Measurements from ENCODE around the gene C11orf21. TPM values are rescaled to one million over a fixed set of nuclear protein-coding genes. Genes with fewer than 3 reads are reported as not detected.

Gene C11orf21
- total and polyA plus RNA-seq, 2 of the 8 experiments (the other 6 are each of a cell fraction or from before 2014, with no cell fraction given): not detected

DNA sequence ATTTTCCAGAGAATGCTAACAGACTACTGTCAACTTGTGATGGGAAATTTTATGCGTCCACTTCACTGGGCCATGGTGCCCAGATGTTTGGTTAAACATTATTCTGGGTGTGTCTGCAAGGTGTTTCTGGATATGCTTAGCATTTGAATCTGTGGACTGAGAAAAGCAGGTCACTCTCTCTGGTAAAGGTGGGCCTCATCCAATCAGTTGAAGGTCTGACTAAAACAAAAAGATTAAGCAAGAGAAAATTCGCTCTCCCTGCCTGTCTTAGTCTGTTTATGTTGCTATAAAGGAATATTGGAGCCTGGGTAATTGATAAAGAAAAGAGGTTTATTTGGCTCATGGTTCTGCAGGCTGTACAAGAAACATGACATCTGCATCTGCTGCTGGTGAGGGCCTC is 43.3 kb upstream of the C11orf21 start:
- TF ChIP-seq, protein P1, sequence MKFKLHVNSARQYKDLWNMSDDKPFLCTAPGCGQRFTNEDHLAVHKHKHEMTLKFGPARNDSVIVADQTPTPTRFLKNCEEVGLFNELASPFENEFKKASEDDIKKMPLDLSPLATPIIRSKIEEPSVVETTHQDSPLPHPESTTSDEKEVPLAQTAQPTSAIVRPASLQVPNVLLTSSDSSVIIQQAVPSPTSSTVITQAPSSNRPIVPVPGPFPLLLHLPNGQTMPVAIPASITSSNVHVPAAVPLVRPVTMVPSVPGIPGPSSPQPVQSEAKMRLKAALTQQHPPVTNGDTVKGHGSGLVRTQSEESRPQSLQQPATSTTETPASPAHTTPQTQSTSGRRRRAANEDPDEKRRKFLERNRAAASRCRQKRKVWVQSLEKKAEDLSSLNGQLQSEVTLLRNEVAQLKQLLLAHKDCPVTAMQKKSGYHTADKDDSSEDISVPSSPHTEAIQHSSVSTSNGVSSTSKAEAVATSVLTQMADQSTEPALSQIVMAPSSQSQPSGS (IDR thresholded peaks at IDR 0.05; ENCODE audit: low read length): no peak
- Histone ChIP-seq H3K56ac (replicated peaks; ENCODE audit: insufficient read length, low read depth, low read length) (no peak overlapping the region), H3K27ac (ENCODE audit: low read depth, low read length) (no peak overlapping the region), H3K27me3 (replicated peaks in 1 of 4; ENCODE audit: control insufficient read depth in 3 of 4, extremely low read depth in 1 of 4, insufficient read depth in 3 of 4, low read length in 3 of 4) (no peaks in the 10 kb centered on the region), H2BK5ac (ENCODE audit: low read depth, low read length) (no peak overlapping the region), H3K36me3 (ENCODE audit: control insufficient read depth in 2 of 4, insufficient read depth in 4 of 4, low read length in 3 of 4) (no peaks in the 10 kb centered on the region), H2BK15ac (ENCODE audit: low read length) (no peak overlapping the region), H3K23me2 (ENCODE audit: low read depth, low read length) (no peaks in the 10 kb centered on the region), H3K4me3 (ENCODE audit: extremely low read depth in 1 of 4, insufficient read depth in 2 of 4, low read depth in 3 of 4, low read length in 4 of 4) (no peak overlapping the region), H3K9ac (replicated peaks in 1 of 4; ENCODE audit: extremely low read depth in 1 of 4, low read depth in 3 of 4, low read length in 3 of 4) (no peak overlapping the region), H4K8ac (ENCODE audit: extremely low read depth, insufficient read depth, low read length) (no peak overlapping the region), H3K79me1 (ENCODE audit: low read depth, low read length) (no peaks in the 10 kb centered on the region; the same call in 1 of the 2 replicates), H2AK5ac (ENCODE audit: low read depth, low read length) (no peak overlapping the region), H3K23ac (ENCODE audit: insufficient read length) (no peak overlapping the region), H4K91ac (replicated peaks; ENCODE audit: insufficient read length, low read length) (no peak overlapping the region), H3K4me2 (ENCODE audit: insufficient read depth in 1 of 2, low read depth in 2 of 2, low read length in 2 of 2) (no peak overlapping the region), H3K14ac (ENCODE audit: insufficient read length) (no peak overlapping the region), H3K79me2 (ENCODE audit: control insufficient read depth in 1 of 2, insufficient read depth in 2 of 2, low read length in 2 of 2) (no peaks in the 10 kb centered on the region), H3K4ac (replicated peaks; ENCODE audit: insufficient read length, low read depth, low read length) (no peak overlapping the region), H2BK20ac (ENCODE audit: low read length) (no peak overlapping the region), H2AFZ (ENCODE audit: low read length) (no peak overlapping the region), H3K9me3 (ENCODE audit: insufficient read depth in 2 of 2, low read depth in 1 of 2, low read length in 1 of 2) (peaks cover 13 to 30% of the 10 kb centered on the region in 2 experiments; a peak in 3 of 4 replicates), H3K18ac (ENCODE audit: extremely low read depth, low read length) (no peak overlapping the region), H2BK120ac (replicated peaks; ENCODE audit: low read depth, low read length) (no peak overlapping the region), H3K4me1 (replicated peaks in 1 of 4; ENCODE audit: control insufficient read depth in 3 of 4, insufficient read depth in 4 of 4, low read length in 3 of 4) (no peaks in the 10 kb centered on the region), H2BK12ac (ENCODE audit: low read depth, low read length) (no peak overlapping the region), H4K20me1 (replicated peaks in 1 of 2; ENCODE audit: control insufficient read depth in 1 of 2, insufficient read depth in 2 of 2, low read length in 2 of 2) (no peaks in the 10 kb centered on the region), H4K5ac (ENCODE audit: insufficient read length, low read depth, low read length) (no peak overlapping the region)
- FAIRE-seq (no peak), DNase-seq (ENCODE audit: low read depth in 1 of 2, low spot score in 2 of 2) (no peak)
- CTCF ChIA-PET (ENCODE audit: partially characterized antibody): interaction anchor here (0.9 to 1.5 kb wide), 3 partner anchors 16 to 40 kb away, joined by 3 to 6 read pairs (median 3); no protein-coding TSS in a partner anchor
- POLR2A ChIA-PET (ENCODE audit: partially characterized antibody): interaction anchor here (0.7 kb wide), 1 partner anchor 33 kb away, joined by 3 read pairs; no protein-coding TSS in a partner anchor
- 79% methylated on average over 2 of the region's 2 CpGs; no CpG with 5 or more reads in 1 of the 2 experiments for WGBS, 2 experiments (ENCODE audit: extremely low coverage in 1 of 2, insufficient coverage in 1 of 2, insufficient read length in 1 of 2, insufficient replicate concordance in 2 of 2, low coverage in 1 of 2, low lambda C conversion rate in 2 of 2, missing lambda C conversion rate in 1 of 2)

All from H1 (cell line).